ENCODE measurements around the gene HDGFL2.

HDGFL2 gene

GRCh38 chr19:4516199-4516938 is 44.3 kb downstream of the HDGFL2 start:
- no peak for TF ChIP-seq CTCF (IDR thresholded peaks at IDR 0.05; ENCODE audit: insufficient read depth, low read depth, low read length, missing control alignments)
- DNase-seq (ENCODE audit: low read depth): no peak
- H3K4me3 ChIP-seq (ENCODE audit: low read length): no peak overlapping the region

- H3K4me3 ChIP-seq (ENCODE audit: low read length): no peak overlapping the region
- no peak for TF ChIP-seq CTCF (IDR thresholded peaks at IDR 0.05; ENCODE audit: insufficient read depth, low read depth, low read length, missing control alignments)
- no peak for DNase-seq (ENCODE audit: low read depth)
Observed at GRCh38 chr19:4516939-4517300, 44.8 kb downstream of the HDGFL2 start.

- no peak overlapping the region for H3K4me3 ChIP-seq (ENCODE audit: low read length)
- DNase-seq (ENCODE audit: low read depth): no peak
- no peak for TF ChIP-seq CTCF (IDR thresholded peaks at IDR 0.05; ENCODE audit: insufficient read depth, low read depth, low read length, missing control alignments)
Observed at GRCh38 chr19:4517451-4518057, 45.5 kb downstream of the HDGFL2 start.

- no peak within 1 kb of the TSS for H3K4me3 ChIP-seq (ENCODE audit: low read length)
- no peak for TF ChIP-seq CTCF (IDR thresholded peaks at IDR 0.05; ENCODE audit: insufficient read depth, low read depth, low read length, missing control alignments)
- no peak for DNase-seq (ENCODE audit: low read depth)
Observed at GRCh38 chr19:4518345-4519171, 46.5 kb downstream of the HDGFL2 start, which contains the start of gene PLIN4. TSS of gene PLIN4 (minus strand) at chr19:4518486. CDS start at chr19:4518272, 214 bp downstream.

- DNase-seq (ENCODE audit: low read depth): no peak
- no peak overlapping the region for H3K4me3 ChIP-seq (ENCODE audit: low read length)
- no peak for TF ChIP-seq CTCF (IDR thresholded peaks at IDR 0.05; ENCODE audit: insufficient read depth, low read depth, low read length, missing control alignments)
Observed at GRCh38 chr19:4519172-4519496, 47.0 kb downstream of the HDGFL2 start.

GRCh38 chr19:4519521-4520277 is 47.6 kb downstream of the HDGFL2 start:
- DNase-seq (ENCODE audit: low read depth): peak; percentile 57
- no peak for TF ChIP-seq CTCF (IDR thresholded peaks at IDR 0.05; ENCODE audit: insufficient read depth, low read depth, low read length, missing control alignments)

More at GRCh38 chr19:4519521-4520277, 47.6 kb downstream of the HDGFL2 start:
- H3K4me3 ChIP-seq (ENCODE audit: low read length): peak overlapping the region; percentile 25
